HG03103 (cell line): ENCODE data around the gene KCNMA1.

Experiments
- ATAC-seq: cut with Tn5 transposase; IDR thresholded peaks from one replicate; pipeline ENCODE4 v1.9.1; 2021; ENCODE audit warnings: low read depth; ENCODE audit not compliant: unreplicated experiment

Gene KCNMA1

GRCh38 chr10:77159538-77160110 lies 478.0 kb downstream of the KCNMA1 start:
- no peak for ATAC-seq

DNA sequence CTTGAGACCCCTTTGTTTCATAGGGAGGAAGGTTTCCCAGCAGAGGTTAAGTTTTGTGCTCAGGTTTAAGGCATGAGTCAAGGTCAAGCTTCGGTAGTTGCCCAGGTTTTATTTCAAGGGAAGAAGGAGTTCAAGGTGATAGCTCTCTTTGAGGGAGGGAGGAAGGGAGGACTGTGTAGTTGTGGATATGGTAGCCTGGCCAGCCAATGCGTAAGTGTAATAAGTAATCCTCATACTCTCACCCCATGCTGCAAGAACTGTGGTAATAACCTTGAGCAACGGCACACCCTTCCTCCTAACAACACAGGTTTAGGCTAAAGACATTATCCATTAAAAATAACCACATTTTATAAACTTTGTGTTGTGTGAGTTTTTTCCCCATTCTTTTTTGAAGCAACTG lies 478.9 kb downstream of the KCNMA1 start:
- no peak for ATAC-seq

GRCh38 chr10:77157248-77158019 lies 480.2 kb downstream of the KCNMA1 start:
- ATAC-seq = no peak

GRCh38 chr10:77156406-77156879 lies 481.2 kb downstream of the KCNMA1 start:
- ATAC-seq = no peak

DNA sequence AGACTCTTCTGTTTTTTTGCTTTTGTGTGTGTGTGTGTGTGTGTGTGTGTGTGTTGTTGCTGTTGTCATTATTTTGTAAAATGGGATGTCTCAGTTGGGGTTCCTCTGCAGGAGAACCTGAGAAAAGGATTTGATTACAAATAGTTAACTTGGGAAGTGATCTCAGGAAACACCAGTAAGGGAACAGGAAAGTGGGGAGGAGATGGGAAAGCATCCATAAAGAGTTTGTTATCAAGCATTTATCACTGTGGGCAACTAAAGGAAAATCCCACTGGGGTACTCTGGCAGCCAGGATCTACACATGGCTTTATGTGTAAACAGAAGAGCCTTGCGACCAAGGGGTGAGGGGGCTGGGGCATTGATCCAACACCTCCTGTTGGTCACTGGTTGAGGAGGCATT lies 485.4 kb downstream of the KCNMA1 start:
- ATAC-seq = no peak

GRCh38 chr10:77151408-77151807 lies 486.2 kb downstream of the KCNMA1 start:
- ATAC-seq = no peak

DNA sequence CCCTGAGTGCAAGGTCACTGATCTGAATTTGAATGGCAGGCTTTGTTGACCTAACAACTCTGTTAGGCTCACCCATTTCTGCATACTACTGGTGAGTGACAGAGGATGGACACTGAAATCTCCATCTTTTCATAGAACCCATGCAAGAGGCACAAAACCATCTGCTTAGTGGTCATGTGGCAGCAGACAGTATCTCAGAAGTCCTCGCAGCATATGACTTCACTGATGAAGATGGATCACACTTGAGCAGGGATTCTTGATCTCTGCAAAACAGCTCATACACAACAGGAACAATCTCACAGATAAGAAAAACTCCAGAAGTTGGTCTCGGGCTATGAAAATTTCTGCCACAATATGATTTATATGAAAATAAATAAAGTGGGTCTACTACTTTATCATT lies 487.9 kb downstream of the KCNMA1 start:
- ATAC-seq = no peak

- ATAC-seq = no peak
Observed at GRCh38 chr10:77149001-77149400, 488.6 kb downstream of the KCNMA1 start.

DNA sequence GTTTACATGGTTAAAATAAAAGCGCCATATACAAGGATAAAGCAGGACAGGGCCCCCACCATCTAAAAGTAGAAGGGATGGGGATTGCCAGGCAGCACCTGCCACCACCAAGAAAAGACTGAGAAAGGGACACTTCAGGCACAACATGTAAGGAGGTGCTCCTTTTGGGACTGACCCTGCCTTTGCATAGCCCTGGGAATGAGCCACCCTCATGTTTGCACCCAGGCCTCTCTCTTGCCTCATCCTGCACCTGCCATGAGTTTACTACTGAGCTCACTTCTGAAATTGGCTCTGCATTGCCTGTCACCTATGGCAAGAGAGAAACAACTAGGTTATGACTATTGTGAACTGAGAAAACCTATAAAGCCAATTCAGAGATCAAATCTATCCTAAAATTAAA lies 489.7 kb downstream of the KCNMA1 start:
- ATAC-seq = no peak

GRCh38 chr10:77146712-77147336 lies 490.8 kb downstream of the KCNMA1 start:
- ATAC-seq = no peak

DNA sequence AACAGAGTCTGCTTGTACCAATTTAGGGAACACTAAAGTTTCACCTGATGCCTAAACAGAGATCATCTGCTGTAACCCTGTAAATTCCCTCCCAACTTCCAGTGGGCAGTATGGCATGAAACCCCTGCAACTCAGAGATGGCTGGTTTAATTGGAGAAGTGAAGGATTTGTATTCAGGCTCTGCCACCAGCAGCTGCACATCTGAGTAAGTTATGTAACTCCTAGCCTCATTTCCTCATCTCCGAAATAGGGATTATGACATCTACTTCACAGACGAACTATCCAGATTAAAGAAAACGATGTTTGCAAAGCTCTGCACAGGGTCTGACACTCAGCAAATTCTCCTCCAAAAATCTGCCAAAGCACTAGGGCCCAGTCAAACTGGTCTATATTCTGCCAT lies 493.0 kb downstream of the KCNMA1 start:
- ATAC-seq = no peak

- ATAC-seq = no peak
Observed at GRCh38 chr10:77139252-77140160, 498.1 kb downstream of the KCNMA1 start.

DNA sequence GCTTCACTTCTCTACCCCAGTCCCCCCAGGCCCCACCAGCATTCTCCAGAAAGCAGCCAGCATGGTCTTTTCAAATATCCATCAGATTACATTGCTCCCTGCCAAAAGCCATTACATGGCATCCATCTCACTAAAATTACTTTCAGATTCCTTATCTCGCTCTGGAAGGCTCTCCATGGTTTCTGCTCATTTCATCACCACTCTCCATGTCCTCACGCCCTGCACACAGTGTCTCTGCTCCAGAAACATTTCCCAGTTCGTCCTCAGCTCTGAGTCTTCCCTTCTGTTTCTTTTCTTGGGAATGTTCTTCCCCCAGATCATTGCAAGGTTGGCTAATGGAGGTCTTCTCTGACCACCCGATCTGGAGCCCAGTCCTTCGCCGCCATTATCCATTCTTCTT lies 499.1 kb downstream of the KCNMA1 start:
- ATAC-seq = no peak

DNA sequence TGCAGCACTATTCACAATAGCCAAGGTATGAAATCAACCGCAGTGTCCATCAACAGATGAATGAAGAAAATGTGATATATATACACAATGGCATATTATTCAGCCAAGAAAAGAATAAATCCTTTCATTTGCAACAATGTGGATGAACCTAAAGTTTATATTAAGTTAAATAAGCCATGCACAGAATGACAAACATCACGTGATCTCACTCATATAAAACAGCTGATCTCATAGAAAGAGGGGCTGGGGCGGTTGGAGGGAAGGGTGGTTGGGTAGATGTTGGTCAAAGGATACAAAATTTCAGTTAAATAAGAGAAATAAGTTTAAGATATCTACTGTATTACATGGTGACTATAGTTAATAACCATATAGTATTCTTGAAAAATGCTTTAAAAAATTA lies 502.1 kb downstream of the KCNMA1 start:
- no peak for ATAC-seq

DNA sequence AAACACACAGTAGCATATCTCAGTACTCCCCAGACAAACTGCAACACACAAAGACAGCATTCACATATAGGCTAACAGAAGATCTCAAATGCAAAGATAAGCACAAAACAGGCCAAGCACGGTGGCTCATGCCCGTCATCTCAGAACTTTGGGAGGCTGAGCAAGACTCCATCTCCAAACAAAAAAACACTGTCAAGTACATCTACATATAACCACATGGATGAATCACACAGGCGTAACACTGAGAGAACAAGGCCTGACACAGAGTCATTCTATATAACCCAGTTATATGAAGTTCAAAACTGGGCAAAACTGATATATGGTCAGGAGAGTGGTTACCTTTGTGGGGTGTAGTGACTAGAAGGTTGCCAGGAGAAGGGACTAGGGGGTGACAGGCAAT lies 506.4 kb downstream of the KCNMA1 start:
- no peak for ATAC-seq

DNA sequence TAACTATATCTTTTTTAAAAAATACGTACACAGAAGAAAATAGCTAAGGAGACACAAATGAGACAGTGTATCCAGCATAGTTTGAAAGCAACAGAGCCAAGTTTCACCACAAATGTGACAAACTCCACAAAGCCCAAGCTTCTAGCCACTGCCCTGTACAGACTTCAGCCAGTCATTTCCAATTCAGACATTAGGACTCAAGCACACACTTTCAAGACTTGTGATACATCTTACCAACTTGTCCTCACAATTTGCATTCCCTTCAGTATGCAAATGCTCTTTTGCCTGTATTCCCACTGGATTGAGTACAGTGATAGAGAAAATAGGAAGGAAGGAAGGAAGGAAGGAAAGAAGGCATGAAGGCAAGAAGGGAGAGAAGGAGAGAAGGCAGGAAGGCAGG lies 510.4 kb downstream of the KCNMA1 start:
- ATAC-seq = no peak

DNA sequence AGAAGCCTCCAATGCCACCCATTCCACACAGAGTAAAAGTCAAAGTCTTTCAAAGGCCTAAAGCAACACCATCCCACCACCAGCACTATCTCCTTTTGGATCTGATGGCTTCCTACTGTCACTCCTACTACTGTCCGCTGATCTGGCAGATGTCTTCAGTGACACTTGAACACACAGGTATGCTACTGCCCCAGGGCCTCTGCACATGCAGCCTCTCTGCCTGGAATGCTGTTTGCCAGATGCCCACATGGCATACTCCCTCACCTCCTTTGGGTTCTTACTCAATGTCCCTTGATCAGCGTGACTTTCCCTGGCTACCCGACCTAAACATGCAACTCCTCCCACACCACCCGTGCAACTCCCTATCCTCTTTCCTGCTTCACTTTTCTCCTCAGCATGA lies 512.4 kb downstream of the KCNMA1 start:
- ATAC-seq = no peak

DNA sequence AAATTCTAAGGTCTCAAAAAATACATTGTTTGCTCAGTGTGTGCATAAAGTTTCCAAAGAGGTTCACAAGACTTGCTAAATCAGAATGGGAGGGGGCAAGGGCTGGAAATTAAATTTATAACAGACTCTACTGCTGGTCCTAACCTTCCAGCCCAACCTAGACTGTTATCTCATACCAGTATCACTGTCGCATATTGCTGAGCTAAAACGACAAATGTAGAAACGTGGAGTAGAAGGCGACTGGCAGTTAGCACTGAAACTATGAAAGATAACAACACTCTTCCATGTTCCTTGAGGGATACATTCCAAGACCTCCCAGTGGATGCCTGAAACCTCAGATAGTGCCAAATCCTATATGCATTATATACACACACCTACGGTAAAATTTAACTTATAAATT lies 514.3 kb downstream of the KCNMA1 start:
- no peak for ATAC-seq

GRCh38 chr10:77121829-77122228 lies 515.8 kb downstream of the KCNMA1 start:
- ATAC-seq = no peak

GRCh38 chr10:77120666-77121376 lies 516.8 kb downstream of the KCNMA1 start:
- no peak for ATAC-seq
